GM12874 (cell line): ENCODE measurements around the gene XIRP1.

ENCODE experiments used
- TF ChIP-seq, protein P1 (sequence below): IDR thresholded peaks from 2 replicates; pipeline ENCODE4 v1.5.1; 2011; ENCODE audit warnings: low read depth, mild to moderate bottlenecking, control low read depth, low read length, moderate library complexity; ENCODE audit not compliant: insufficient read depth

XIRP1 gene

DNA sequence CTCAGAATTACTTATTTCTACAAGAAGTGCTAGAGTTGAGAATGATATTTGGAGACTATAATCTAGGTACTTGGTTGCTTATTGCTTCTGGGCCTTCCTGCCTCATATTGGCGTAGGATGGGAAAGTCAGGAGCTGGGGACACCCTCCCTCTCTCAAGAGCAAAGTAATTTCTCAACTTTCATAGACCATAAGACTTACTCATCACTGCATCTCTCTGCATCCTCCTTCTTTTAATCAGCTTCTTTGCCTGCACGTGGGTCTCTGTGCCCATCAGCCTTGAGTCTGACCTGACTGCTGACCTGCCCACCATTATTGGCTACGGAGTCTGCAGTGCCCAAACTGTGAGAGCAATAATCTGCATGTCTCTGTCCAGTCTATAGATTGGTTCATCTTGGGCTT lies 27.3 kb upstream of the XIRP1 start:
- TF ChIP-seq, protein P1, sequence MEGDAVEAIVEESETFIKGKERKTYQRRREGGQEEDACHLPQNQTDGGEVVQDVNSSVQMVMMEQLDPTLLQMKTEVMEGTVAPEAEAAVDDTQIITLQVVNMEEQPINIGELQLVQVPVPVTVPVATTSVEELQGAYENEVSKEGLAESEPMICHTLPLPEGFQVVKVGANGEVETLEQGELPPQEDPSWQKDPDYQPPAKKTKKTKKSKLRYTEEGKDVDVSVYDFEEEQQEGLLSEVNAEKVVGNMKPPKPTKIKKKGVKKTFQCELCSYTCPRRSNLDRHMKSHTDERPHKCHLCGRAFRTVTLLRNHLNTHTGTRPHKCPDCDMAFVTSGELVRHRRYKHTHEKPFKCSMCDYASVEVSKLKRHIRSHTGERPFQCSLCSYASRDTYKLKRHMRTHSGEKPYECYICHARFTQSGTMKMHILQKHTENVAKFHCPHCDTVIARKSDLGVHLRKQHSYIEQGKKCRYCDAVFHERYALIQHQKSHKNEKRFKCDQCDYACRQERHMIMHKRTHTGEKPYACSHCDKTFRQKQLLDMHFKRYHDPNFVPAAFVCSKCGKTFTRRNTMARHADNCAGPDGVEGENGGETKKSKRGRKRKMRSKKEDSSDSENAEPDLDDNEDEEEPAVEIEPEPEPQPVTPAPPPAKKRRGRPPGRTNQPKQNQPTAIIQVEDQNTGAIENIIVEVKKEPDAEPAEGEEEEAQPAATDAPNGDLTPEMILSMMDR, result no peak

DNA sequence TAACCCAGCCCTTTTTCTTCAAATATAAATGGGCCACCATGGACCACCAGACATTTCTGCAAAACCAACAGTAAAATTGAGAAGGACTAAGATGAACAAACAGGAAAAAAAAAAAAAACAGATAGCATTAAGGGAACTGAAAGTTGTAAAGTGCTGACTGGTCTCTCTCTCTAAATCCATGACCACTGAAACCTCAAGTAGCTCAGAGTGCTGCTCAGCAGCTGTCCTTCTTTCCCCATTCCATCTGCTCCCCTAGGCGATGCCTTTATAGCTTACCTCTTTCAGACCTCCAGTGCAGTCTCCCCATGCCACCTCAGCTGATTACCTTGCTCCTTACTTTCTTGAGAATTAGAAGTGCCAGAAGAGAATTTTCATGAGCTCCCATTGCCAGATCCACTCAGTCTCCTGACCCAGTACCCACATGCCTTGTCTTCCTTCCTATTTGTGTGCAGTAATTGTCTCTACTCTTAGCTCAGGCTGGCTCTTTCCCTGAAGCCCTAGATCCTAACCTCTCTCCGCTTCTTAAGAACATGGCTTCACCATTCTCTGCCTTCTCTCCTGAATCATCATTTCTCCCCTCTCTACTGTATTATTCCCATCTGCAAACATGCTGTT lies 23.9 kb upstream of the XIRP1 start:
- TF ChIP-seq, protein P1, result no peak

DNA sequence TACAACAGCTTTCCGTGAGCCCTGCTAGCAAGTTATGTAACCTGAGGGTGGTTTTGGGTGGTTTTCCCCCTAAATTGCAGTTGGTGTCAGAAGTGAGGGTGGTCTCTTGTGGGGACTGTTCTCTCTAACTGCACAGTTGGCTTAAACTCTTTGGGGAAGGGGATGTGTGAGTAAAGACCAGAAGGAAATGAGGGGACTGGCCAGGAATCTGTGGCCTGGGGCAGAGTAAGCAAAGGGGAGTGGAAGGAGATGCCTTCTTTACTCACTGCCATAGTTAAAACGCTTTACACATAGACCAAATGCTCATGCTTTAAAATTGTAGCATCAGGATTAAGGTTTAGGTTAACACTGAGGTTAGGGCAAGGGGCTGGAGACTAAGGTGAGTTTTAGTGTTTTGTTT lies 21.2 kb upstream of the XIRP1 start:
- TF ChIP-seq, protein P1, result no peak

DNA sequence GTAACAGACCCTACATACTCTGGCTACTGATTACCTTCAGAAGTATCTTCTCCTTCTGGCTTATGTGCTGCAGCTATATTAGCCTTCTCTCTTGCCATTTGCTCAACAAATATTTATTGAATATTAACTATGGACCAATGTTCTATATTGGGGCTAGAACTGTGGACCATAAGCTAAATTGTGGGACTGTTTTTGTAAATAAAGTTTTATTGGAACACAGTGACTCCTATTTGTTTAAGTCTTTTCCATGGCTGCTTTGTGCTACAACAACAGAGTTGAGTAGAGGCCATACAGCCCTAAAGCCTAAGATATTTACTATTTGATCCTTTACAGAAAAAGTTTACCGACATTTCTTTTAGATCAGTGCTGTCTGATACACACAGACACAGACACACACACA lies 20.3 kb upstream of the XIRP1 start:
- TF ChIP-seq, protein P1, result no peak

DNA sequence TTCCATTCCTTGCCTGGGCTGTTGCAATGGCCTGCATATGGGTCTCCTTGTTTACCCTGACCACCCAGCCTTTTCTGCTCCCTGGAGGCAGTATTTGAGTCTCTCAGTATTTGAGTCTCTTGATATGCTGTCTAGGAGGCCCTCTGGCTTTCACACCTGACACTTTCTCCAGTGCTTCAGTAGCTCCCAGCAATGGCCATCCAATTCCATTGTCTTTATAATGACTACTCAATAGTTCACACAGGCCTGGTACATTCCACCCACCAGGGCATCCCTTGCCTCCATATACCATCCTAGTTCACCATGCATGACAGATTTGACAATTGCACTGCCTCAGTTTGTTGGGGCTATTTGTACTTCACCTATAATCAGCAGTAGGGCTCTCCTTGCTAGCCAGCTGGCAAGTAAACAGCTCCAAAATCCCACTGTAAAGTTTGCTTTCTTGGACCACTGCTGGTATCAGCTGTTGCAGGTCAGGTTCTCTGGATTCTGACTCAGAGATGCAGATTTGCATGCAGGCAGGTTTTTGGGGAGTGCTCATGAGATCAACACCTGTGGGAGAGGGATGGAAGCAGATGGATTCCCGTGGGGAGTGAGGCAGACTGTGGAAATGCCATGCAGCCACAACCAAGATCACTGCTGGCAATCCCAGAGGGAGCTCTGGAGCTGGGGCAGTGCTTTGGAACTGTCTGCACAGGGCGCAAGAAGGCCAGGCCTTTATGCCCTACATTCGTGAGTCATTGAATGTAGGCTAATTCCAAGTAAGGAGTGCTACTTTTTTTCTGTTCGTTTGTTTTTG lies 19.1 kb upstream of the XIRP1 start:
- TF ChIP-seq, protein P1, result no peak

DNA sequence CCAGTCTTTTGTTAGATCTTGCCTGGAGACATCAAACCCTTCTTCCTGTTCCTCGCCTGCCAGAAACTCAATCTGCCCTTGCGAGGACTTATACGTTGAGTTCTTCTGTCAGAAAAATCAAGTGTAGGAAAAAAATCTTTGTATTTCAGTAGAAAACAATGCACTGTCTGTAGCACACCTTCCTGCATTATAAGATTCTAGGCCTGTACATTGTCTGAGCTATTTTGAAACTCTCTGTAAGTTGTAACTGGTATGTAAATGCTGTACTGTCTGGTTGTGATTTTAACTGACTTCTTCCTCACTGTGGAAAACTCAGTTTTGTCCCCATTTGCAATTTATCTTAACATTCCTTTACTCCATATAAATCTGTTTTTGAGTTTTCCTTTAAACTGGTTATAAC lies 17.7 kb upstream of the XIRP1 start:
- TF ChIP-seq, protein P1, result no peak

DNA sequence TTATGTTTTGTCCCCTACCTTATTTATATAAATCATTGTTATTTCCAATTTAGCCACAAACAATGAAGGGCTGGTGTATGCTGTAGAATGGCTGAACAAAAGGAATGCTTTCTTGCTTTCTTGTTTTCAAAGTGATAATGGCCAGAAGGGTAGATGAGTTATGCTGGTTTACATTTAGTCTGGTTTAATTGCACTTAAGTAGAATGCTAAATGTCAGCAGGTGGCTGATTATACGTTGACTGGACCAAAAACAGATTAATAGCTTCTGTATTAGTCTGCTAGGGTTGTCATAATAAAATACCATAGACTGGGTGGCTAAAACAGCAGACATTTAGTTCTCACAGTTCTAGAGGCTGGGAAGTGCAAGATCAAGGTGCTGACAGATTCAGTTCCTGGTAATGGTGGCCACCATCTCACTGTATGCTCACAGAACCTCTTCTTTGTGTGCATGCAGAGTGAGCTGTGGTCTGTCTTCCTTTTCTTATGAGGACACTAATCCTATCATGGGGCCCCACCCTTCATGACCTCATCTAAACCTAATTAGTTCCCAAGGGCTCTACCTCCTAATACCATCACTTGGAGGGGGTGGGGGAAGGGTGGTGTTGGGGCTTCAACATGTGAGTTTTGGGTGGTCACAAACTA lies 17.1 kb upstream of the XIRP1 start:
- TF ChIP-seq, protein P1, result no peak
